ENCODE data around the gene RPS19BP1. TPM values are rescaled to one million over a fixed set of nuclear protein-coding genes. Genes with fewer than 3 reads are reported as not detected.
"Not testable (repeated sequence)": the region's sequence is repeated elsewhere in the genome, so short reads cannot be mapped to it uniquely, and the experiment has no call there.

The RPS19BP1 gene
- total RNA-seq, 1 donor from 2014 or later: 47.9 TPM

GRCh38 chr22:39513791-39514190 is 18.8 kb downstream of the RPS19BP1 start:
- Mint-ChIP-seq H3K27ac (ENCODE audit: unreplicated experiment) (no peak overlapping the region), H3K36me3 (ENCODE audit: low read depth) (peaks cover 21% of the 10 kb centered on the region), H3K4me1 (ENCODE audit: low read depth) (peaks cover 11% of the 10 kb centered on the region), H3K27me3 (ENCODE audit: low read depth) (no peaks in the 10 kb centered on the region), H3K9me3 (ENCODE audit: low read depth) (no peaks in the 10 kb centered on the region), H3K4me3 (ENCODE audit: unreplicated experiment) (no peak overlapping the region)
- TF ChIP-seq, protein P1, sequence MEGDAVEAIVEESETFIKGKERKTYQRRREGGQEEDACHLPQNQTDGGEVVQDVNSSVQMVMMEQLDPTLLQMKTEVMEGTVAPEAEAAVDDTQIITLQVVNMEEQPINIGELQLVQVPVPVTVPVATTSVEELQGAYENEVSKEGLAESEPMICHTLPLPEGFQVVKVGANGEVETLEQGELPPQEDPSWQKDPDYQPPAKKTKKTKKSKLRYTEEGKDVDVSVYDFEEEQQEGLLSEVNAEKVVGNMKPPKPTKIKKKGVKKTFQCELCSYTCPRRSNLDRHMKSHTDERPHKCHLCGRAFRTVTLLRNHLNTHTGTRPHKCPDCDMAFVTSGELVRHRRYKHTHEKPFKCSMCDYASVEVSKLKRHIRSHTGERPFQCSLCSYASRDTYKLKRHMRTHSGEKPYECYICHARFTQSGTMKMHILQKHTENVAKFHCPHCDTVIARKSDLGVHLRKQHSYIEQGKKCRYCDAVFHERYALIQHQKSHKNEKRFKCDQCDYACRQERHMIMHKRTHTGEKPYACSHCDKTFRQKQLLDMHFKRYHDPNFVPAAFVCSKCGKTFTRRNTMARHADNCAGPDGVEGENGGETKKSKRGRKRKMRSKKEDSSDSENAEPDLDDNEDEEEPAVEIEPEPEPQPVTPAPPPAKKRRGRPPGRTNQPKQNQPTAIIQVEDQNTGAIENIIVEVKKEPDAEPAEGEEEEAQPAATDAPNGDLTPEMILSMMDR (IDR thresholded peaks at IDR 0.05): no peak
- no peak for DNase-seq (ENCODE audit: low spot score)

- H3K27me3 Mint-ChIP-seq (ENCODE audit: low read depth): no peaks in the 10 kb centered on the region
- H3K36me3 Mint-ChIP-seq (ENCODE audit: low read depth): peaks cover 21% of the 10 kb centered on the region
- TF ChIP-seq, protein P1 (IDR thresholded peaks at IDR 0.05): no peak
- H3K27ac Mint-ChIP-seq (ENCODE audit: unreplicated experiment): no peak overlapping the region
- H3K4me3 Mint-ChIP-seq (ENCODE audit: unreplicated experiment): no peak overlapping the region
- H3K4me1 Mint-ChIP-seq (ENCODE audit: low read depth): no peaks in the 10 kb centered on the region
- no peak for DNase-seq (ENCODE audit: low spot score)
- H3K9me3 Mint-ChIP-seq (ENCODE audit: low read depth): no peaks in the 10 kb centered on the region
These were observed 20.5 kb downstream of the RPS19BP1 start for GRCh38 chr22:39512026-39512425.

GRCh38 chr22:39511226-39511625 is 21.3 kb downstream of the RPS19BP1 start:
- TF ChIP-seq, protein P1 (IDR thresholded peaks at IDR 0.05): no peak
- Mint-ChIP-seq H3K9me3 (ENCODE audit: low read depth) (no peaks in the 10 kb centered on the region), H3K4me1 (ENCODE audit: low read depth) (no peaks in the 10 kb centered on the region), H3K27ac (ENCODE audit: unreplicated experiment) (no peak overlapping the region), H3K4me3 (ENCODE audit: unreplicated experiment) (no peak overlapping the region), H3K36me3 (ENCODE audit: low read depth) (peaks cover 28% of the 10 kb centered on the region), H3K27me3 (ENCODE audit: low read depth) (no peaks in the 10 kb centered on the region)
- no peak for DNase-seq (ENCODE audit: low spot score)

GRCh38 chr22:39510529-39511149 is 21.9 kb downstream of the RPS19BP1 start:
- no peak for DNase-seq (ENCODE audit: low spot score)
- Mint-ChIP-seq H3K27ac (ENCODE audit: unreplicated experiment) (no peak overlapping the region), H3K9me3 (ENCODE audit: low read depth) (no peaks in the 10 kb centered on the region), H3K4me1 (ENCODE audit: low read depth) (no peaks in the 10 kb centered on the region), H3K27me3 (ENCODE audit: low read depth) (no peaks in the 10 kb centered on the region), H3K4me3 (ENCODE audit: unreplicated experiment) (no peak overlapping the region), H3K36me3 (ENCODE audit: low read depth) (peaks cover 33% of the 10 kb centered on the region)
- TF ChIP-seq, protein P1 (IDR thresholded peaks at IDR 0.05): no peak

GRCh38 chr22:39508393-39508792 is 24.2 kb downstream of the RPS19BP1 start:
- TF ChIP-seq, protein P1 (IDR thresholded peaks at IDR 0.05): no peak
- no peak for DNase-seq (ENCODE audit: low spot score)
- Mint-ChIP-seq H3K27me3 (ENCODE audit: low read depth) (no peaks in the 10 kb centered on the region), H3K9me3 (ENCODE audit: low read depth) (no peaks in the 10 kb centered on the region), H3K4me3 (ENCODE audit: unreplicated experiment) (no peak overlapping the region), H3K4me1 (ENCODE audit: low read depth) (peaks cover 5% of the 10 kb centered on the region), H3K36me3 (ENCODE audit: low read depth) (peaks cover 30% of the 10 kb centered on the region), H3K27ac (ENCODE audit: unreplicated experiment) (peak overlapping the region; percentile 49)

GRCh38 chr22:39507021-39507420 is 25.5 kb downstream of the RPS19BP1 start:
- Mint-ChIP-seq H3K27ac (ENCODE audit: unreplicated experiment) (peak overlapping the region; percentile 11), H3K36me3 (ENCODE audit: low read depth) (peaks cover 27% of the 10 kb centered on the region)

More at GRCh38 chr22:39507021-39507420, 25.5 kb downstream of the RPS19BP1 start:
- not testable (repeated sequence) for DNase-seq (ENCODE audit: low spot score); H3K9me3 Mint-ChIP-seq (ENCODE audit: low read depth); H3K4me3 Mint-ChIP-seq (ENCODE audit: unreplicated experiment); H3K27me3 Mint-ChIP-seq (ENCODE audit: low read depth)
- H3K4me1 Mint-ChIP-seq (ENCODE audit: low read depth): peaks cover 12% of the 10 kb centered on the region

All from chondrocyte (in vitro differentiated cells).